AG04450 (cell line): ENCODE data around the gene ANOS1. TPM values are rescaled to one million over a fixed set of nuclear protein-coding genes. Genes with fewer than 3 reads are reported as not detected.

Experiments
- CTCF ChIA-PET: fragments of 300-600, 350-600 bp; formaldehyde crosslinking; extraction: SDS; loops from one replicate; lab custom pipeline; 2022; ENCODE audit warnings: antibody characterized with exemption, inconsistent platforms; lab: Charles Lee
- POLR2A ChIA-PET: fragments of 350-600 bp; formaldehyde crosslinking; extraction: SDS; loops from one replicate; lab custom pipeline; 2021; ENCODE audit warnings: antibody characterized with exemption, inconsistent platforms; lab: Yijun Ruan, JAX
- DNase-seq: peaks from one replicate; pipeline ENCODE4 v3.0.0-alpha.2; 2011; ENCODE audit warnings: low read depth, low spot score
- H3K27ac ChIP-seq: one replicate; pipeline ENCODE4 v1.5.1; 2012; ENCODE audit warnings: low read depth, low read length, control low read depth
- H3K27me3 ChIP-seq: one replicate; pipeline ENCODE4 v1.6.0; 2012; ENCODE audit warnings: low read length; ENCODE audit not compliant: control insufficient read depth, insufficient read depth
- H3K4me3 ChIP-seq: 2 replicates; pipeline ENCODE4 v1.5.1; 2011; ENCODE audit warnings: mild to moderate bottlenecking, low read depth, low read length, control low read depth
- H3K9me3 ChIP-seq: 2 replicates; pipeline ENCODE4 v1.5.1; 2012; ENCODE audit warnings: low read length; ENCODE audit not compliant: control insufficient read depth, insufficient read depth
- CTCF ChIP-seq: IDR thresholded peaks from 2 replicates; pipeline ENCODE4 v1.5.1; 2011; ENCODE audit warnings: low read depth, low read length, control low read depth, inconsistent platforms
- polyA plus RNA-seq: library from polyadenylated mRNA; depleted of rRNA; stranded (reverse); fragments of >200 nt; gene quantifications from 2 replicates; pipeline ENCODE4 v1.2.3, GENCODE V29; 2011

The ANOS1 gene
- polyA plus RNA-seq, 1 experiment = 0.30 TPM

- TF ChIP-seq CTCF = no peak
- no peak for DNase-seq
- no peak overlapping the region for H3K4me3 ChIP-seq
- no peaks in the 10 kb centered on the region for H3K27me3 ChIP-seq
- H3K27ac ChIP-seq = no peak overlapping the region
- CTCF ChIA-PET = no interaction called here
- POLR2A ChIA-PET = no interaction called here
- no peaks in the 10 kb centered on the region for H3K9me3 ChIP-seq
Measured at GRCh38 chrX:8607326-8607725, 124.6 kb downstream of the ANOS1 start.

DNA sequence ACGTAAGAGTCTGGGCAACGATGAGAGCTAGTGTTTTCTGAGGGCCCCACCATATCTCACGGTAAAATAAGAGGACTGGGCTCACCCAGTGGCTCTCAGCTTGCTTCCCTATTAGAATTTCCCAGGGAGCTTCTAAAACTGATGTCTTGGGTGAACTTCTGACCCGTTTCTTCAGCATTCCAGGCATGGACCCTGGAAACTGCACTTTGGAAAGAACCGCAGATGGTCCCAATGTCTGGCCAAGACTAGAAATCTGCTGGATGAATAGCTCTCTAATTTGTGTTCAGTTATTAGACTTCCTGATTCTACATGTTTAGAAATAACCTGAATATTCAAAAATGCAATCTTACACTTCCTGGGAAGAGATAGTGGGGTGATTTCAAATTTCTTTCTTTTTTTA, 127.8 kb downstream of the ANOS1 start:
- H3K9me3 ChIP-seq = no peaks in the 10 kb centered on the region
- no peak for DNase-seq
- ChIA-PET POLR2A (no interaction called here), CTCF (no interaction called here)
- TF ChIP-seq CTCF = no peak
- no peak overlapping the region for H3K27ac ChIP-seq
- no peak overlapping the region for H3K4me3 ChIP-seq
- no peaks in the 10 kb centered on the region for H3K27me3 ChIP-seq

GRCh38 chrX:8591501-8591900, 140.4 kb downstream of the ANOS1 start:
- TF ChIP-seq CTCF = no peak

GRCh38 chrX:8586953-8587352, 145.0 kb downstream of the ANOS1 start:
- H3K27ac ChIP-seq = no peak overlapping the region
- CTCF ChIA-PET = no interaction called here
- no peak for DNase-seq
- no peak overlapping the region for H3K4me3 ChIP-seq
- no peaks in the 10 kb centered on the region for H3K27me3 ChIP-seq
- no peaks in the 10 kb centered on the region for H3K9me3 ChIP-seq
- POLR2A ChIA-PET = no interaction called here
- TF ChIP-seq CTCF = no peak

More at GRCh38 chrX:8591501-8591900, 140.4 kb downstream of the ANOS1 start:
- Histone ChIP-seq H3K27me3 (no peaks in the 10 kb centered on the region), H3K9me3 (no peaks in the 10 kb centered on the region), H3K4me3 (no peak overlapping the region), H3K27ac (no peak overlapping the region)
- DNase-seq = no peak
- POLR2A ChIA-PET = no interaction called here
- CTCF ChIA-PET = no interaction called here

GRCh38 chrX:8579602-8580001, 152.3 kb downstream of the ANOS1 start:
- ChIA-PET POLR2A (no interaction called here), CTCF (no interaction called here)
- no peak for DNase-seq
- H3K27ac ChIP-seq = no peak overlapping the region
- H3K4me3 ChIP-seq = no peak overlapping the region
- H3K27me3 ChIP-seq = no peaks in the 10 kb centered on the region
- no peaks in the 10 kb centered on the region for H3K9me3 ChIP-seq
- TF ChIP-seq CTCF = no peak
